ENCODE measurements around the gene OPN5.

- TF ChIP-seq POLR2A (IDR thresholded peaks at IDR 0.05; ENCODE audit: low read length) (no peak), GATA1 (IDR thresholded peaks at IDR 0.05; ENCODE audit: low read depth, low read length) (no peak)
Observed at GRCh38 chr6:47734831-47735481, 46.9 kb upstream of the OPN5 start.

Measured in erythroblast (primary cell).